K562 (cell line): ENCODE data around the gene SSH3. TPM values are rescaled to one million over a fixed set of nuclear protein-coding genes. Genes with fewer than 3 reads are reported as not detected.

Experiments used
- ARNT ChIP-seq, 2 experiments: fragments of 450-650 bp; IDR thresholded peaks; 2 replicates each; pipeline ENCODE4 v1.6.1; 2016; ENCODE audit warnings: mild to moderate bottlenecking in 1 of 2
- BDP1 ChIP-seq: IDR thresholded peaks from 3 replicates; pipeline ENCODE4 v1.6.1; 2011; ENCODE audit not compliant: insufficient read length, insufficient read depth
- CAMTA2 ChIP-seq: fragments of 250-450 bp; sonication (Bioruptor Pico); conservative IDR thresholded peaks from 2 replicates; pipeline ENCODE4 v1.5.1; 2022
- CBX2 ChIP-seq: fragments of 200-600 bp; sonication (generic); IDR thresholded peaks from one replicate; pipeline ENCODE4 v1.6.1; 2012; ENCODE audit warnings: mild to moderate bottlenecking, low read length, inconsistent platforms; ENCODE audit not compliant: insufficient read depth, poor library complexity, severe bottlenecking
- ETS2 ChIP-seq: IDR thresholded peaks from 2 replicates; pipeline ENCODE4 v1.6.1; 2016; ENCODE audit warnings: borderline replicate concordance, missing genetic modification characterization, mild to moderate bottlenecking, moderate library complexity, missing compliant biosample characterization; ENCODE audit not compliant: poor library complexity, severe bottlenecking
- HDAC2 ChIP-seq: fragments of 450-650 bp; IDR thresholded peaks from 2 replicates; pipeline ENCODE4 v1.6.1; 2016; ENCODE audit warnings: mild to moderate bottlenecking
- MTA2 ChIP-seq: fragments of 450-650 bp; IDR thresholded peaks from 2 replicates; pipeline ENCODE4 v1.6.1; 2016; ENCODE audit warnings: low read depth
- NCOA6 ChIP-seq: fragments of 450-650 bp; IDR thresholded peaks from 2 replicates; pipeline ENCODE4 v1.6.1; 2017; ENCODE audit warnings: mild to moderate bottlenecking
- NRF1 ChIP-seq, 2 experiments: fragments of 450-650 bp; IDR thresholded peaks in 1 of 2; conservative IDR thresholded peaks in 1 of 2; 2 replicates each; pipeline ENCODE4 v1.6.1; 2014; ENCODE audit warnings: mild to moderate bottlenecking in 2 of 2
- PHF8 ChIP-seq: fragments of 200-600 bp; sonication (generic); IDR thresholded peaks from 2 replicates; pipeline ENCODE4 v1.6.1; 2012; ENCODE audit warnings: mixed run types, mild to moderate bottlenecking, inconsistent platforms, low read length, moderate library complexity, borderline replicate concordance
- PHTF2 ChIP-seq: fragments of 250-450 bp; sonication (Bioruptor Pico); IDR thresholded peaks from 2 replicates; pipeline ENCODE4 v1.5.0; 2021; ENCODE audit warnings: mild to moderate bottlenecking
- POU5F1 ChIP-seq: fragments of 150-350 bp; IDR thresholded peaks from 2 replicates; pipeline ENCODE4 v1.6.1; 2014; ENCODE audit warnings: borderline replicate concordance, low read length, low read depth, mild to moderate bottlenecking; ENCODE audit not compliant: partially characterized antibody
- RAD51 ChIP-seq: fragments of 450-650 bp; IDR thresholded peaks from 2 replicates; pipeline ENCODE4 v1.7.1; 2016; ENCODE audit warnings: low read depth, mild to moderate bottlenecking, borderline replicate concordance
- TAF9B ChIP-seq: fragments of 450-650 bp; IDR thresholded peaks from 2 replicates; pipeline ENCODE4 v1.6.1; 2018; ENCODE audit warnings: mild to moderate bottlenecking; ENCODE audit not compliant: partially characterized antibody
- TOE1 ChIP-seq, 2 experiments: fragments of 450-650 bp in 1 of 2; sonication (generic) in 1 of 2; formaldehyde crosslinking in 1 of 2; IDR thresholded peaks; 2 replicates each; pipeline versions ENCODE4 v1.7.1 to v1.8.0; 2016 to 2022; ENCODE audit warnings: borderline replicate concordance in 2 of 2, mild to moderate bottlenecking in 2 of 2, antibody characterized with exemption in 1 of 2, inconsistent platforms in 1 of 2, low read depth in 1 of 2, missing genetic modification reagents in 1 of 2, moderate library complexity in 1 of 2
- TRIM28 ChIP-seq: fragments of 450-650 bp; IDR thresholded peaks from 2 replicates; pipeline ENCODE4 v1.6.1; 2017
- ZKSCAN3 ChIP-seq: fragments of 250-450 bp; sonication (Bioruptor Pico); IDR thresholded peaks from 2 replicates; pipeline ENCODE4 v1.4.0; 2020
- polyA plus RNA-seq, 8 experiments: library from polyadenylated mRNA; depleted of rRNA in 4 of 8; stranded (reverse) in 5 of 8; unstranded in 3 of 8; fragments of >200 nt; fragmentation: Nextera tagmentation in 2 of 8; fragmentation: Illumina TruSeq in 1 of 8; extraction: Ambion mirVana in 2 of 8; extraction: Trizol in 1 of 8; gene quantifications; 2 replicates each; pipeline versions ENCODE4 v1.2.1 to v1.2.3, GENCODE V29; 2011 to 2014; ENCODE audit warnings: inconsistent platforms in 1 of 8, missing spikeins in 1 of 8
- total RNA-seq, 7 experiments: library from RNA; depleted of rRNA in 6 of 7; stranded (reverse); fragments of >200 nt in 6 of 7; fragmentation: Illumina TruSeq in 2 of 7; extraction: Trizol in 2 of 7; gene quantifications; 2 replicates each; pipeline versions ENCODE4 v1.2.1 to v1.2.3, GENCODE V29; 2011 to 2021; ENCODE audit warnings: low replicate concordance in 1 of 7
- TF ChIP-seq, protein P1 (sequence below): sonication (generic); formaldehyde crosslinking; IDR thresholded peaks from 2 replicates; pipeline ENCODE4 v1.8.1; 2023; ENCODE audit warnings: mild to moderate bottlenecking, missing genetic modification reagents
- TF ChIP-seq, protein P2 (sequence below): fragments of 250-450 bp; sonication (Bioruptor Pico); IDR thresholded peaks from 2 replicates; pipeline ENCODE4 v1.4.0; 2020; ENCODE audit warnings: mild to moderate bottlenecking, moderate library complexity
- TF ChIP-seq, protein P3 (sequence below): fragments of 450-650 bp; IDR thresholded peaks from 2 replicates; pipeline ENCODE4 v1.6.1; 2016; ENCODE audit warnings: antibody characterized with exemption

Gene SSH3
- total and polyA plus RNA-seq, 9 of the 15 experiments (the other 6 are each of a cell fraction or from before 2014, with no cell fraction given) = 0.07 to 1.0 (median 0.24) TPM; not detected in 3

DNA sequence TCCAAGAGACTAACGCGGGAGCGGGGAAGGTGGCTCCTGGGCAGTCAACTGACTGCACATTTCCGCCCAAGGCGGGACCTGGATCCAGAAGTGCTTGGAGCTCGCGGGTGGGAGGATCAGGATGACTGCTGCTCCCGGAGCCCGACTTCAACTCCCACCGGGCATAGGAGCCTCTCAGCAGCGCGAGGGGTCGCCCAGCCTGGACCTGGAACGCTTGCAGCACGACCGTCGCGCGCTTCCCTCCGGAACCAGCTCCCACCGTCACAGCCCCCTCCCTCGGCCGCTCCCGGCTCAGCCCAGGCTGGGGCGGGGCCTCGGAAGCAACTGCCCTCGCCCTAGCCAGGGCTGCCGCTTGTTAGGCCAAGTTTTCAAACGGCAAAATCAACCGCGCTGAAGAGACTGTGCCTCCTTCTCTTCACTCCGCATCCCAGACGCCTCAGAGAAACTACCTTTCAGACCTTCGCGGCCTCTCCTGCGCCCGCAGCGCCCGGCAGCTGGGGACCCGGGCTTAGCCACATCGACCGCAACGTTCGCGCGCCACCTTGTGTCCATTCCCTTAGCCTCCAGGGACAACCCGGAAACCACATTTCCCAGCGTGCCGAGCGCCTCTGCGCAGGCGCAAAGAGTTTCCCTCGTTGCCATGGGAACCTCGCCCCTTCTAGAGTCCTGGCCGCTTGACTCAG lies 14.0 kb downstream of the SSH3 start (continued):
- TF ChIP-seq, protein P1, sequence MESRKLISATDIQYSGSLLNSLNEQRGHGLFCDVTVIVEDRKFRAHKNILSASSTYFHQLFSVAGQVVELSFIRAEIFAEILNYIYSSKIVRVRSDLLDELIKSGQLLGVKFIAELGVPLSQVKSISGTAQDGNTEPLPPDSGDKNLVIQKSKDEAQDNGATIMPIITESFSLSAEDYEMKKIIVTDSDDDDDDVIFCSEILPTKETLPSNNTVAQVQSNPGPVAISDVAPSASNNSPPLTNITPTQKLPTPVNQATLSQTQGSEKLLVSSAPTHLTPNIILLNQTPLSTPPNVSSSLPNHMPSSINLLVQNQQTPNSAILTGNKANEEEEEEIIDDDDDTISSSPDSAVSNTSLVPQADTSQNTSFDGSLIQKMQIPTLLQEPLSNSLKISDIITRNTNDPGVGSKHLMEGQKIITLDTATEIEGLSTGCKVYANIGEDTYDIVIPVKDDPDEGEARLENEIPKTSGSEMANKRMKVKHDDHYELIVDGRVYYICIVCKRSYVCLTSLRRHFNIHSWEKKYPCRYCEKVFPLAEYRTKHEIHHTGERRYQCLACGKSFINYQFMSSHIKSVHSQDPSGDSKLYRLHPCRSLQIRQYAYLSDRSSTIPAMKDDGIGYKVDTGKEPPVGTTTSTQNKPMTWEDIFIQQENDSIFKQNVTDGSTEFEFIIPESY (CRISPR knock-in tag) = peak; percentile 59; the same call in 1 of the 2 replicates
- TF ChIP-seq TOE1 (IDR thresholded peaks at IDR 0.05; ENCODE audit: borderline replicate concordance) = peak; percentile 76
- TF ChIP-seq TOE1 (CRISPR knock-in tag; IDR thresholded peaks at IDR 0.05; ENCODE audit: borderline replicate concordance, low read depth) = no peak
- peak; percentile 47 for TF ChIP-seq TAF9B
- TF ChIP-seq PHTF2 = no peak
- 0 out of 2 replicates have a peak, but pooled peaks have one; percentile 4 for TF ChIP-seq CAMTA2 (CRISPR knock-in tag)
- TF ChIP-seq PHF8 = peak; percentile 81; the same call in 1 of the 2 replicates
- peak; percentile 86 for TF ChIP-seq POU5F1
- TF ChIP-seq, protein P2, sequence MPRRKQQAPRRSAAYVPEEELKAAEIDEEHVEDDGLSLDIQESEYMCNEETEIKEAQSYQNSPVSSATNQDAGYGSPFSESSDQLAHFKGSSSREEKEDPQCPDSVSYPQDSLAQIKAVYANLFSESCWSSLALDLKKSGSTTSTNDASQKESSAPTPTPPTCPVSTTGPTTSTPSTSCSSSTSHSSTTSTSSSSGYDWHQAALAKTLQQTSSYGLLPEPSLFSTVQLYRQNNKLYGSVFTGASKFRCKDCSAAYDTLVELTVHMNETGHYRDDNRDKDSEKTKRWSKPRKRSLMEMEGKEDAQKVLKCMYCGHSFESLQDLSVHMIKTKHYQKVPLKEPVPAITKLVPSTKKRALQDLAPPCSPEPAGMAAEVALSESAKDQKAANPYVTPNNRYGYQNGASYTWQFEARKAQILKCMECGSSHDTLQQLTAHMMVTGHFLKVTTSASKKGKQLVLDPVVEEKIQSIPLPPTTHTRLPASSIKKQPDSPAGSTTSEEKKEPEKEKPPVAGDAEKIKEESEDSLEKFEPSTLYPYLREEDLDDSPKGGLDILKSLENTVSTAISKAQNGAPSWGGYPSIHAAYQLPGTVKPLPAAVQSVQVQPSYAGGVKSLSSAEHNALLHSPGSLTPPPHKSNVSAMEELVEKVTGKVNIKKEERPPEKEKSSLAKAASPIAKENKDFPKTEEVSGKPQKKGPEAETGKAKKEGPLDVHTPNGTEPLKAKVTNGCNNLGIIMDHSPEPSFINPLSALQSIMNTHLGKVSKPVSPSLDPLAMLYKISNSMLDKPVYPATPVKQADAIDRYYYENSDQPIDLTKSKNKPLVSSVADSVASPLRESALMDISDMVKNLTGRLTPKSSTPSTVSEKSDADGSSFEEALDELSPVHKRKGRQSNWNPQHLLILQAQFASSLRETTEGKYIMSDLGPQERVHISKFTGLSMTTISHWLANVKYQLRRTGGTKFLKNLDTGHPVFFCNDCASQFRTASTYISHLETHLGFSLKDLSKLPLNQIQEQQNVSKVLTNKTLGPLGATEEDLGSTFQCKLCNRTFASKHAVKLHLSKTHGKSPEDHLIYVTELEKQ (CRISPR knock-in tag) = no peak
- no peak for TF ChIP-seq RAD51
- TF ChIP-seq NCOA6 = no peak
- no peak for TF ChIP-seq MTA2
- TF ChIP-seq TRIM28 = no peak
- TF ChIP-seq ZKSCAN3 (CRISPR knock-in tag) = no peak
- no peak for TF ChIP-seq ARNT (IDR thresholded peaks at IDR 0.05)
- no peak for TF ChIP-seq BDP1
- TF ChIP-seq, protein P3, sequence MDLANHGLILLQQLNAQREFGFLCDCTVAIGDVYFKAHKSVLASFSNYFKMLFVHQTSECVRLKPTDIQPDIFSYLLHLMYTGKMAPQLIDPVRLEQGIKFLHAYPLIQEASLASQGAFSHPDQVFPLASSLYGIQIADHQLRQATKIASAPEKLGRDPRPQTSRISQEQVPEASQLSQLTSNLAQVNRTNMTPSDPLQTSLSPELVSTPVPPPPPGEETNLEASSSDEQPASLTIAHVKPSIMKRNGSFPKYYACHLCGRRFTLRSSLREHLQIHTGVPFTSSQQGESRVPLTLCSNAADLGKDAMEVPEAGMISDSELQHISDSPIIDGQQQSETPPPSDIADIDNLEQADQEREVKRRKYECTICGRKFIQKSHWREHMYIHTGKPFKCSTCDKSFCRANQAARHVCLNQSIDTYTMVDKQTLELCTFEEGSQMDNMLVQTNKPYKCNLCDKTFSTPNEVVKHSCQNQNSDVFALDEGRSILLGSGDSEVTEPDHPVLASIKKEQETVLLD = peak; percentile 97
- no peak for TF ChIP-seq CBX2
- no peak for TF ChIP-seq ETS2 (tag)
- 0 out of 2 replicates have a peak, but pooled peaks have one; percentile 9 for TF ChIP-seq HDAC2
- peak; percentile 96 to 98 for TF ChIP-seq NRF1 (conservative IDR thresholded peaks at IDR 0.05 in 1 of 2, IDR thresholded peaks at IDR 0.05 in 1 of 2)
